ENCODE results near the gene CITED4.

CITED4 gene

GRCh38 chr1:40851643-40852042, 10.5 kb downstream of the CITED4 start:
- TF ChIP-seq CTCF (IDR thresholded peaks at IDR 0.05; ENCODE audit: extremely low read depth, missing control alignments) = no peak
- no peak for DNase-seq (ENCODE audit: low spot score)

GRCh38 chr1:40849801-40850592, 12.2 kb downstream of the CITED4 start:
- peak; percentile 86 for TF ChIP-seq CTCF (IDR thresholded peaks at IDR 0.05; ENCODE audit: extremely low read depth, missing control alignments)

GRCh38 chr1:40848530-40849189, 13.5 kb downstream of the CITED4 start:
- peak; percentile 65 for TF ChIP-seq CTCF (IDR thresholded peaks at IDR 0.05; ENCODE audit: extremely low read depth, missing control alignments)
- DNase-seq (ENCODE audit: low spot score) = no peak

More at GRCh38 chr1:40849801-40850592, 12.2 kb downstream of the CITED4 start:
- DNase-seq (ENCODE audit: low spot score) = peak; percentile 83

- TF ChIP-seq CTCF (IDR thresholded peaks at IDR 0.05; ENCODE audit: extremely low read depth, missing control alignments) = no peak
- DNase-seq (ENCODE audit: low spot score) = no peak
Measured at GRCh38 chr1:40847023-40847745, 15.0 kb downstream of the CITED4 start.

- DNase-seq (ENCODE audit: low spot score) = no peak
- no peak for TF ChIP-seq CTCF (IDR thresholded peaks at IDR 0.05; ENCODE audit: extremely low read depth, missing control alignments)
Measured at GRCh38 chr1:40845895-40846294, 16.3 kb downstream of the CITED4 start.

- no peak for DNase-seq (ENCODE audit: low spot score)
- no peak for TF ChIP-seq CTCF (IDR thresholded peaks at IDR 0.05; ENCODE audit: extremely low read depth, missing control alignments)
Measured at GRCh38 chr1:40844887-40845878, 17.0 kb downstream of the CITED4 start.

Data from GM20000 (cell line).